HG03159 (cell line): ENCODE measurements around the gene CEMIP2.
"Not testable (repeated sequence)": the region's sequence is repeated elsewhere in the genome, so short reads cannot be mapped to it uniquely, and the experiment has no call there.

ENCODE experiments used
- ATAC-seq: cut with Tn5 transposase; IDR thresholded peaks from one replicate; pipeline ENCODE4 v1.9.1; 2021; ENCODE audit warnings: mild to moderate bottlenecking, moderate library complexity; ENCODE audit not compliant: unreplicated experiment

CEMIP2 gene

GRCh38 chr9:71768388-71769174 is at the start of gene CEMIP2:
Gene CEMIP2 (minus strand): TSS chr9:71768513. CDS start chr9:71750373, 18,140 bp downstream.
- ATAC-seq: peak; percentile 81

- no peak for ATAC-seq
These were observed 48.7 kb upstream of the CEMIP2 start for GRCh38 chr9:71816916-71817451.

- ATAC-seq: no peak
These were observed 46.5 kb upstream of the CEMIP2 start for GRCh38 chr9:71814815-71815214.

- ATAC-seq: no peak
These were observed 45.9 kb upstream of the CEMIP2 start for GRCh38 chr9:71814226-71814625.

- no peak for ATAC-seq
These were observed 44.1 kb upstream of the CEMIP2 start for GRCh38 chr9:71812385-71812784.

GRCh38 chr9:71808068-71808467 is 39.8 kb upstream of the CEMIP2 start:
- no peak for ATAC-seq

- ATAC-seq: peak; percentile 97
These were observed 38.6 kb upstream of the CEMIP2 start for GRCh38 chr9:71806901-71807307.

GRCh38 chr9:71805096-71805495 is 36.8 kb upstream of the CEMIP2 start:
- ATAC-seq: not testable (repeated sequence)

- no peak for ATAC-seq
These were observed 33.5 kb upstream of the CEMIP2 start for GRCh38 chr9:71801826-71802225.

- ATAC-seq: no peak
These were observed 29.0 kb upstream of the CEMIP2 start for GRCh38 chr9:71797266-71797665.

- no peak for ATAC-seq
These were observed 27.9 kb upstream of the CEMIP2 start for GRCh38 chr9:71796100-71796767.

GRCh38 chr9:71795097-71795813 is 26.9 kb upstream of the CEMIP2 start:
- ATAC-seq: peak; percentile 92

GRCh38 chr9:71793386-71794105 is 25.2 kb upstream of the CEMIP2 start:
- no peak for ATAC-seq

GRCh38 chr9:71791875-71792274 is 23.6 kb upstream of the CEMIP2 start:
- ATAC-seq: no peak

- ATAC-seq: no peak
These were observed 22.0 kb upstream of the CEMIP2 start for GRCh38 chr9:71790296-71790695.

GRCh38 chr9:71783120-71783523 is 14.8 kb upstream of the CEMIP2 start:
- ATAC-seq: peak; percentile 74

GRCh38 chr9:71781391-71781790 is 13.1 kb upstream of the CEMIP2 start:
- ATAC-seq: peak; percentile 61

- no peak for ATAC-seq
These were observed 12.6 kb upstream of the CEMIP2 start for GRCh38 chr9:71780953-71781352.

- ATAC-seq: no peak
These were observed 9.8 kb upstream of the CEMIP2 start for GRCh38 chr9:71778085-71778484.

GRCh38 chr9:71774920-71775319 is 6.6 kb upstream of the CEMIP2 start:
- peak; percentile 92 for ATAC-seq

- no peak for ATAC-seq
These were observed 4.4 kb upstream of the CEMIP2 start for GRCh38 chr9:71772726-71773125.
